Neuronal stem cell (in vitro differentiated cells): ENCODE measurements around the gene TBK1.
"Not testable (repeated sequence)": the region's sequence is repeated elsewhere in the genome, so short reads cannot be mapped to it uniquely, and the experiment has no call there.

Experiments used
- DNase-seq: peaks from one replicate; pipeline ENCODE4 v3.0.0-alpha.2; 2013; ENCODE audit warnings: low spot score
- H2AFZ ChIP-seq: one replicate; pipeline ENCODE4 v1.6.1; 2013; ENCODE audit warnings: mild to moderate bottlenecking, low read length, inconsistent platforms
- H2AK5ac ChIP-seq: 2 replicates; pipeline ENCODE4 v1.6.1; 2013; ENCODE audit warnings: low read depth, mild to moderate bottlenecking, inconsistent platforms, low read length, moderate library complexity, mixed read lengths
- H2BK120ac ChIP-seq: 2 replicates; pipeline ENCODE4 v1.6.1; 2013; ENCODE audit warnings: low read depth, mild to moderate bottlenecking, inconsistent platforms, low read length, moderate library complexity, mixed read lengths
- H2BK12ac ChIP-seq: one replicate; pipeline ENCODE4 v1.6.1; 2013; ENCODE audit warnings: low read length, inconsistent platforms
- H2BK15ac ChIP-seq: 2 replicates; pipeline ENCODE4 v1.6.1; 2013; ENCODE audit warnings: mild to moderate bottlenecking, low read length, inconsistent platforms, mixed read lengths
- H2BK5ac ChIP-seq: one replicate; pipeline ENCODE4 v1.6.1; 2013; ENCODE audit warnings: inconsistent platforms, mild to moderate bottlenecking, low read length, moderate library complexity
- H3K14ac ChIP-seq: one replicate; pipeline ENCODE4 v1.6.1; 2013; ENCODE audit warnings: low read length, inconsistent platforms
- H3K18ac ChIP-seq: 2 replicates; pipeline ENCODE4 v1.6.1; 2013; ENCODE audit warnings: low read length, inconsistent platforms
- H3K23ac ChIP-seq: 2 replicates; pipeline ENCODE4 v1.6.1; 2013; ENCODE audit warnings: low read depth, mild to moderate bottlenecking, mixed read lengths, low read length, inconsistent platforms; ENCODE audit not compliant: poor library complexity
- H3K27ac ChIP-seq: replicated peaks from 3 replicates; pipeline ENCODE4 v1.5.1; 2013; ENCODE audit warnings: low read length, inconsistent platforms
- H3K27me3 ChIP-seq, 3 experiments: 2 replicates each; pipeline ENCODE4 v1.6.1; 2013; ENCODE audit warnings: low read length in 3 of 3, mild to moderate bottlenecking in 2 of 3, inconsistent platforms in 1 of 3, low read depth in 1 of 3, mixed read lengths in 1 of 3, moderate library complexity in 1 of 3; ENCODE audit not compliant: control insufficient read depth in 3 of 3, insufficient read depth in 3 of 3
- H3K36me3 ChIP-seq, 2 donors: replicated peaks in 1 of 2; 2 replicates each; pipeline ENCODE4 v1.6.1; 2013; ENCODE audit warnings: low read length in 2 of 2; ENCODE audit not compliant: control insufficient read depth in 2 of 2, insufficient read depth in 2 of 2
- H3K4ac ChIP-seq: 2 replicates; pipeline ENCODE4 v1.6.1; 2013; ENCODE audit warnings: inconsistent platforms, mild to moderate bottlenecking, low read length, moderate library complexity
- H3K4me1 ChIP-seq, 2 donors: 1 replicate in 1 of 2; 2 replicates in 1 of 2; pipeline ENCODE4 v1.6.1; 2013; ENCODE audit warnings: low read length in 2 of 2, low read depth in 1 of 2; ENCODE audit not compliant: control insufficient read depth in 2 of 2, insufficient read depth in 1 of 2
- H3K4me2 ChIP-seq: one replicate; pipeline ENCODE4 v1.6.1; 2013; ENCODE audit warnings: mild to moderate bottlenecking, low read length, inconsistent platforms; ENCODE audit not compliant: insufficient read depth, poor library complexity, severe bottlenecking
- H3K4me3 ChIP-seq, 2 donors: 2 replicates each; pipeline ENCODE4 v1.5.1; 2013; ENCODE audit warnings: low read length in 2 of 2, mild to moderate bottlenecking in 2 of 2, inconsistent platforms in 1 of 2, moderate library complexity in 1 of 2
- H3K79me1 ChIP-seq: one replicate; pipeline ENCODE4 v1.6.1; 2013; ENCODE audit warnings: low read depth, mild to moderate bottlenecking, inconsistent platforms, low read length, moderate library complexity
- H3K9ac ChIP-seq: one replicate; pipeline ENCODE4 v1.6.1; 2013; ENCODE audit warnings: mild to moderate bottlenecking, low read depth, low read length, inconsistent platforms; ENCODE audit not compliant: poor library complexity
- H3K9me3 ChIP-seq, 2 donors: replicated peaks in 1 of 2; 2 replicates each; pipeline versions ENCODE3 to v1.6.1; 2013; ENCODE audit warnings: low read length in 2 of 2, mild to moderate bottlenecking in 2 of 2, inconsistent platforms in 1 of 2, low read depth in 1 of 2, mixed read lengths in 1 of 2, moderate library complexity in 1 of 2; ENCODE audit not compliant: control insufficient read depth in 2 of 2, insufficient read depth in 1 of 2
- H4K8ac ChIP-seq: one replicate; pipeline ENCODE4 v1.6.1; 2013; ENCODE audit warnings: low read depth, mild to moderate bottlenecking, inconsistent platforms, low read length, moderate library complexity
- H4K91ac ChIP-seq: one replicate; pipeline ENCODE4 v1.6.1; 2013; ENCODE audit warnings: low read length, low read depth, mild to moderate bottlenecking, inconsistent platforms; ENCODE audit not compliant: poor library complexity
- WGBS, 2 donors: extraction: QIAGEN DNeasy Blood & Tissue Kit; methylation state at CpG; one replicate each; pipeline ENCODE4 v1.1.7; 2013; ENCODE audit warnings: missing lambda C conversion rate in 2 of 2, mixed read lengths in 1 of 2; ENCODE audit not compliant: insufficient read length in 2 of 2, insufficient replicate concordance in 1 of 2; ENCODE audit errors: extremely low coverage in 2 of 2; 5-methylcytosine and 5-hydroxymethylcytosine counted together

The TBK1 gene

GRCh38 chr12:64534672-64535199 lies 82.8 kb downstream of the TBK1 start:
- Histone ChIP-seq H3K27me3 (peaks cover 0 to 5% (median 2%) of the 10 kb centered on the region in 3 experiments), H4K8ac (no peak overlapping the region), H2AK5ac (no peak overlapping the region), H2BK120ac (no peak overlapping the region), H3K4me3 (no peak overlapping the region), H2BK15ac (no peak overlapping the region), H2BK12ac (no peak overlapping the region), H3K4ac (no peak overlapping the region), H3K4me1 (peaks cover 5 to 6% of the 10 kb centered on the region in 2 donors), H3K4me2 (no peak overlapping the region), H2AFZ (no peak overlapping the region), H3K36me3 (no peaks in the 10 kb centered on the region), H3K18ac (no peak overlapping the region), H4K91ac (no peak overlapping the region), H3K9me3 (no peaks in the 10 kb centered on the region), H3K9ac (no peak overlapping the region), H3K14ac (no peak overlapping the region), H3K79me1 (no peaks in the 10 kb centered on the region), H2BK5ac (no peak overlapping the region), H3K27ac (no peak overlapping the region), H3K23ac (no peak overlapping the region)
- no peak for DNase-seq
- WGBS, 2 donors = no CpG with 5 or more reads among the region's 6 CpGs

GRCh38 chr12:64538121-64538520 lies 86.2 kb downstream of the TBK1 start:
- WGBS, 2 donors = no CpG with 5 or more reads among the region's 4 CpGs

GRCh38 chr12:64542409-64543047 lies 90.6 kb downstream of the TBK1 start:
- not testable (repeated sequence) for H3K4me1 ChIP-seq, H3K9me3 ChIP-seq, H2BK12ac ChIP-seq, H2BK120ac ChIP-seq, H3K9ac ChIP-seq, H4K91ac ChIP-seq, H2AK5ac ChIP-seq, DNase-seq, H3K18ac ChIP-seq, H3K4me2 ChIP-seq, H3K27me3 ChIP-seq, H2BK15ac ChIP-seq, H3K27ac ChIP-seq, H3K23ac ChIP-seq, H3K4me3 ChIP-seq, H3K36me3 ChIP-seq, H3K79me1 ChIP-seq, H2BK5ac ChIP-seq, H3K4ac ChIP-seq, H3K14ac ChIP-seq, H4K8ac ChIP-seq
- WGBS, 2 donors = no CpG with 5 or more reads among the region's 24 CpGs
- H2AFZ ChIP-seq = peak overlapping the region; percentile 13

More at GRCh38 chr12:64538121-64538520, 86.2 kb downstream of the TBK1 start:
- H2BK15ac ChIP-seq = no peak overlapping the region
- no peak overlapping the region for H3K9ac ChIP-seq
- no peak overlapping the region for H4K8ac ChIP-seq
- no peaks in the 10 kb centered on the region for H3K36me3 ChIP-seq
- H3K14ac ChIP-seq = no peak overlapping the region
- no peak overlapping the region for H3K23ac ChIP-seq
- no peak overlapping the region for H2BK12ac ChIP-seq
- DNase-seq = no peak
- H3K4me2 ChIP-seq = no peak overlapping the region
- no peak overlapping the region for H3K18ac ChIP-seq
- H3K27ac ChIP-seq = no peak overlapping the region
- no peak overlapping the region for H2BK120ac ChIP-seq
- no peak overlapping the region for H4K91ac ChIP-seq
- H2BK5ac ChIP-seq = no peak overlapping the region
- H3K4ac ChIP-seq = no peak overlapping the region
- H2AK5ac ChIP-seq = no peak overlapping the region
- peaks cover 0 to 5% (median 2%) of the 10 kb centered on the region in 3 experiments for H3K27me3 ChIP-seq
- peaks cover 0 to 1% of the 10 kb centered on the region in 2 donors for H3K4me1 ChIP-seq
- H3K9me3 ChIP-seq = no peaks in the 10 kb centered on the region
- H3K4me3 ChIP-seq = no peak overlapping the region
- no peaks in the 10 kb centered on the region for H3K79me1 ChIP-seq
- H2AFZ ChIP-seq = no peak overlapping the region

GRCh38 chr12:64544371-64545080 lies 92.6 kb downstream of the TBK1 start:
- WGBS, 2 donors = no CpG with 5 or more reads among the region's 8 CpGs
- H3K4ac ChIP-seq = no peak overlapping the region
- no peaks in the 10 kb centered on the region for H3K4me1 ChIP-seq
- H2AFZ ChIP-seq = no peak overlapping the region
- H3K4me2 ChIP-seq = no peak overlapping the region
- no peak overlapping the region for H4K91ac ChIP-seq
- no peak overlapping the region for H3K14ac ChIP-seq
- no peak overlapping the region for H3K4me3 ChIP-seq
- H4K8ac ChIP-seq = no peak overlapping the region
- H2AK5ac ChIP-seq = no peak overlapping the region
- no peak overlapping the region for H3K9ac ChIP-seq
- no peak overlapping the region for H2BK120ac ChIP-seq
- H3K27ac ChIP-seq = no peak overlapping the region
- no peak overlapping the region for H3K23ac ChIP-seq
- H2BK5ac ChIP-seq = no peak overlapping the region
- H3K9me3 ChIP-seq = peaks cover 0 to 4% of the 10 kb centered on the region in 2 donors
- H2BK12ac ChIP-seq = no peak overlapping the region
- no peak overlapping the region for H2BK15ac ChIP-seq
- H3K79me1 ChIP-seq = no peaks in the 10 kb centered on the region
- no peaks in the 10 kb centered on the region for H3K27me3 ChIP-seq
- no peak overlapping the region for H3K18ac ChIP-seq
- H3K36me3 ChIP-seq = no peaks in the 10 kb centered on the region
- DNase-seq = no peak
